SK-N-SH (cell line): Measurements from ENCODE around the gene DAPP1.

Experiments used
- CHD2 ChIP-seq: fragments of 150-350 bp; IDR thresholded peaks from 2 replicates; pipeline ENCODE4 v1.6.1; 2018; ENCODE audit warnings: low read length; ENCODE audit not compliant: partially characterized antibody
- EP300 ChIP-seq, 2 experiments: IDR thresholded peaks; 2 replicates each; pipeline versions ENCODE4 v1.4.0 to v1.6.1; 2012; ENCODE audit warnings: borderline replicate concordance in 1 of 2, low read depth in 1 of 2, low read length in 1 of 2
- FOXM1 ChIP-seq: IDR thresholded peaks from 2 replicates; pipeline ENCODE4 v1.4.0; 2012; ENCODE audit warnings: low read depth, mild to moderate bottlenecking
- GABPA ChIP-seq: IDR thresholded peaks from 2 replicates; pipeline ENCODE4 v1.4.0; 2012; ENCODE audit warnings: low read depth, mild to moderate bottlenecking
- POLR2AphosphoS5 ChIP-seq: IDR thresholded peaks from 2 replicates; pipeline ENCODE4 v1.6.1; 2012; ENCODE audit warnings: low read depth, low read length
- RAD21 ChIP-seq: IDR thresholded peaks from 2 replicates; pipeline ENCODE4 v1.6.1; 2012; ENCODE audit warnings: mild to moderate bottlenecking, low read length
- RFX5 ChIP-seq: IDR thresholded peaks from 2 replicates; pipeline ENCODE4 v1.6.1; 2012; ENCODE audit warnings: mild to moderate bottlenecking, improper control_type of control experiment, low read length
- TF ChIP-seq, protein P1 (sequence below): fragments of 200-600 bp; sonication (generic); IDR thresholded peaks from 2 replicates; pipeline ENCODE4 v1.6.1; 2017; ENCODE audit warnings: antibody characterized with exemption, mild to moderate bottlenecking, moderate library complexity
- TF ChIP-seq, protein P2 (sequence below): IDR thresholded peaks from 2 replicates; pipeline ENCODE4 v1.6.1; 2012; ENCODE audit warnings: mild to moderate bottlenecking, low read depth, low read length, moderate library complexity
- TF ChIP-seq, protein P3 (sequence below): IDR thresholded peaks from 2 replicates; pipeline ENCODE4 v1.4.0; 2012; ENCODE audit warnings: low read depth, borderline replicate concordance
- TF ChIP-seq, protein P4 (sequence below): fragments of 150-350 bp; IDR thresholded peaks from 2 replicates; pipeline ENCODE4 v1.6.1; 2017; ENCODE audit warnings: antibody characterized with exemption, low read length, low read depth, borderline replicate concordance
- TF ChIP-seq, protein P5 (sequence below): IDR thresholded peaks from 2 replicates; pipeline ENCODE4 v1.4.0; 2012; ENCODE audit warnings: low read depth
- TF ChIP-seq, protein P6 (sequence below): fragments of 150-350 bp; IDR thresholded peaks from 2 replicates; pipeline ENCODE4 v1.6.1; 2016; ENCODE audit warnings: mild to moderate bottlenecking, low read depth, low read length

DNA sequence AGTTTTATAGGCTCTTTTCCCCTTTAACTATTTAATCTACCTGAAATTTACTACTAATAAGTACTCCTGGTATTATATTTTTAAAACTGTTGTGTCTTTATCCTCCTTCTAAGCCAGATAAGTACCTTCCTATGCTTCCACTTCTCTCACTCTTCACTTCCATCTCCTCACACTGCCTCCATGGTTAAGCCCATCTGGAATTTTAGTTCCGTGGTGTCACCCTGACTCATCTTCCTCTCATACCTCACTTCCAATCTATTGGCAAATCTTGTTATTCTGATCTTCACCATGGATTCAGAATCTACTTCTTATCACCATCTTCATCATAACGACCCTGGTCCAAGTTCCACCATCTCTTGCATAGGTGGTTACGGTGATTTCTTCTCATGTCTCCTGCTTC, 32.7 kb upstream of the DAPP1 start:
- TF ChIP-seq, protein P1, sequence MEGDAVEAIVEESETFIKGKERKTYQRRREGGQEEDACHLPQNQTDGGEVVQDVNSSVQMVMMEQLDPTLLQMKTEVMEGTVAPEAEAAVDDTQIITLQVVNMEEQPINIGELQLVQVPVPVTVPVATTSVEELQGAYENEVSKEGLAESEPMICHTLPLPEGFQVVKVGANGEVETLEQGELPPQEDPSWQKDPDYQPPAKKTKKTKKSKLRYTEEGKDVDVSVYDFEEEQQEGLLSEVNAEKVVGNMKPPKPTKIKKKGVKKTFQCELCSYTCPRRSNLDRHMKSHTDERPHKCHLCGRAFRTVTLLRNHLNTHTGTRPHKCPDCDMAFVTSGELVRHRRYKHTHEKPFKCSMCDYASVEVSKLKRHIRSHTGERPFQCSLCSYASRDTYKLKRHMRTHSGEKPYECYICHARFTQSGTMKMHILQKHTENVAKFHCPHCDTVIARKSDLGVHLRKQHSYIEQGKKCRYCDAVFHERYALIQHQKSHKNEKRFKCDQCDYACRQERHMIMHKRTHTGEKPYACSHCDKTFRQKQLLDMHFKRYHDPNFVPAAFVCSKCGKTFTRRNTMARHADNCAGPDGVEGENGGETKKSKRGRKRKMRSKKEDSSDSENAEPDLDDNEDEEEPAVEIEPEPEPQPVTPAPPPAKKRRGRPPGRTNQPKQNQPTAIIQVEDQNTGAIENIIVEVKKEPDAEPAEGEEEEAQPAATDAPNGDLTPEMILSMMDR = no peak
- TF ChIP-seq, protein P2, sequence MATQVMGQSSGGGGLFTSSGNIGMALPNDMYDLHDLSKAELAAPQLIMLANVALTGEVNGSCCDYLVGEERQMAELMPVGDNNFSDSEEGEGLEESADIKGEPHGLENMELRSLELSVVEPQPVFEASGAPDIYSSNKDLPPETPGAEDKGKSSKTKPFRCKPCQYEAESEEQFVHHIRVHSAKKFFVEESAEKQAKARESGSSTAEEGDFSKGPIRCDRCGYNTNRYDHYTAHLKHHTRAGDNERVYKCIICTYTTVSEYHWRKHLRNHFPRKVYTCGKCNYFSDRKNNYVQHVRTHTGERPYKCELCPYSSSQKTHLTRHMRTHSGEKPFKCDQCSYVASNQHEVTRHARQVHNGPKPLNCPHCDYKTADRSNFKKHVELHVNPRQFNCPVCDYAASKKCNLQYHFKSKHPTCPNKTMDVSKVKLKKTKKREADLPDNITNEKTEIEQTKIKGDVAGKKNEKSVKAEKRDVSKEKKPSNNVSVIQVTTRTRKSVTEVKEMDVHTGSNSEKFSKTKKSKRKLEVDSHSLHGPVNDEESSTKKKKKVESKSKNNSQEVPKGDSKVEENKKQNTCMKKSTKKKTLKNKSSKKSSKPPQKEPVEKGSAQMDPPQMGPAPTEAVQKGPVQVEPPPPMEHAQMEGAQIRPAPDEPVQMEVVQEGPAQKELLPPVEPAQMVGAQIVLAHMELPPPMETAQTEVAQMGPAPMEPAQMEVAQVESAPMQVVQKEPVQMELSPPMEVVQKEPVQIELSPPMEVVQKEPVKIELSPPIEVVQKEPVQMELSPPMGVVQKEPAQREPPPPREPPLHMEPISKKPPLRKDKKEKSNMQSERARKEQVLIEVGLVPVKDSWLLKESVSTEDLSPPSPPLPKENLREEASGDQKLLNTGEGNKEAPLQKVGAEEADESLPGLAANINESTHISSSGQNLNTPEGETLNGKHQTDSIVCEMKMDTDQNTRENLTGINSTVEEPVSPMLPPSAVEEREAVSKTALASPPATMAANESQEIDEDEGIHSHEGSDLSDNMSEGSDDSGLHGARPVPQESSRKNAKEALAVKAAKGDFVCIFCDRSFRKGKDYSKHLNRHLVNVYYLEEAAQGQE = no peak
- TF ChIP-seq EP300 (IDR thresholded peaks at IDR 0.05; ENCODE audit: borderline replicate concordance in 1 of 2, low read depth in 1 of 2, low read length in 1 of 2) = no peak
- TF ChIP-seq, protein P3, sequence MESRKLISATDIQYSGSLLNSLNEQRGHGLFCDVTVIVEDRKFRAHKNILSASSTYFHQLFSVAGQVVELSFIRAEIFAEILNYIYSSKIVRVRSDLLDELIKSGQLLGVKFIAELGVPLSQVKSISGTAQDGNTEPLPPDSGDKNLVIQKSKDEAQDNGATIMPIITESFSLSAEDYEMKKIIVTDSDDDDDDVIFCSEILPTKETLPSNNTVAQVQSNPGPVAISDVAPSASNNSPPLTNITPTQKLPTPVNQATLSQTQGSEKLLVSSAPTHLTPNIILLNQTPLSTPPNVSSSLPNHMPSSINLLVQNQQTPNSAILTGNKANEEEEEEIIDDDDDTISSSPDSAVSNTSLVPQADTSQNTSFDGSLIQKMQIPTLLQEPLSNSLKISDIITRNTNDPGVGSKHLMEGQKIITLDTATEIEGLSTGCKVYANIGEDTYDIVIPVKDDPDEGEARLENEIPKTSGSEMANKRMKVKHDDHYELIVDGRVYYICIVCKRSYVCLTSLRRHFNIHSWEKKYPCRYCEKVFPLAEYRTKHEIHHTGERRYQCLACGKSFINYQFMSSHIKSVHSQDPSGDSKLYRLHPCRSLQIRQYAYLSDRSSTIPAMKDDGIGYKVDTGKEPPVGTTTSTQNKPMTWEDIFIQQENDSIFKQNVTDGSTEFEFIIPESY = no peak
- TF ChIP-seq POLR2AphosphoS5 = no peak
- TF ChIP-seq, protein P4, sequence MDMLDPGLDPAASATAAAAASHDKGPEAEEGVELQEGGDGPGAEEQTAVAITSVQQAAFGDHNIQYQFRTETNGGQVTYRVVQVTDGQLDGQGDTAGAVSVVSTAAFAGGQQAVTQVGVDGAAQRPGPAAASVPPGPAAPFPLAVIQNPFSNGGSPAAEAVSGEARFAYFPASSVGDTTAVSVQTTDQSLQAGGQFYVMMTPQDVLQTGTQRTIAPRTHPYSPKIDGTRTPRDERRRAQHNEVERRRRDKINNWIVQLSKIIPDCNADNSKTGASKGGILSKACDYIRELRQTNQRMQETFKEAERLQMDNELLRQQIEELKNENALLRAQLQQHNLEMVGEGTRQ = no peak
- no peak for TF ChIP-seq FOXM1
- no peak for TF ChIP-seq RFX5
- TF ChIP-seq, protein P5, sequence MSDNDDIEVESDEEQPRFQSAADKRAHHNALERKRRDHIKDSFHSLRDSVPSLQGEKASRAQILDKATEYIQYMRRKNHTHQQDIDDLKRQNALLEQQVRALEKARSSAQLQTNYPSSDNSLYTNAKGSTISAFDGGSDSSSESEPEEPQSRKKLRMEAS = no peak
- no peak for TF ChIP-seq GABPA
- TF ChIP-seq, protein P6, sequence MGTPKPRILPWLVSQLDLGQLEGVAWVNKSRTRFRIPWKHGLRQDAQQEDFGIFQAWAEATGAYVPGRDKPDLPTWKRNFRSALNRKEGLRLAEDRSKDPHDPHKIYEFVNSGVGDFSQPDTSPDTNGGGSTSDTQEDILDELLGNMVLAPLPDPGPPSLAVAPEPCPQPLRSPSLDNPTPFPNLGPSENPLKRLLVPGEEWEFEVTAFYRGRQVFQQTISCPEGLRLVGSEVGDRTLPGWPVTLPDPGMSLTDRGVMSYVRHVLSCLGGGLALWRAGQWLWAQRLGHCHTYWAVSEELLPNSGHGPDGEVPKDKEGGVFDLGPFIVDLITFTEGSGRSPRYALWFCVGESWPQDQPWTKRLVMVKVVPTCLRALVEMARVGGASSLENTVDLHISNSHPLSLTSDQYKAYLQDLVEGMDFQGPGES = no peak
- TF ChIP-seq RAD21 = no peak
- TF ChIP-seq CHD2 = no peak
